Measurements from ENCODE around the gene ARHGEF39.
"Not testable (repeated sequence)": the region's sequence is repeated elsewhere in the genome, so short reads cannot be mapped to it uniquely, and the experiment has no call there.

DNA sequence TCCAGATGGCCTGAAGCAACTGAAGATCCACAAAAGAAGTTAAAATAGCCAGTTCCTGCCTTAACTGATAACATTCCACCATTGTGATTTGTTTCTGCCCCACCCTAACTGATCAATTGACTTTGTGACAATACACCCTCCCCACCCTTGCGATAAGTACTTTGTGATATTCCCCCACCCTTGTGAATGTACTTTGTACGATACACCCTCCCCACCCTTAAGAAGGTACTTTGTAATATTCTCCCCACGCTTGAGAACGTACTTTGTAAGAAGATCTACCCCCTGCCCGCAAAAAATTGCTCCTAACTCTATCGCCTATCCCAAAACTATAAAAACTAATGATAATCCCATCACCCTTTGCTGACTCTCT is 28.1 kb downstream of the ARHGEF39 start:
- TF ChIP-seq, protein P1, sequence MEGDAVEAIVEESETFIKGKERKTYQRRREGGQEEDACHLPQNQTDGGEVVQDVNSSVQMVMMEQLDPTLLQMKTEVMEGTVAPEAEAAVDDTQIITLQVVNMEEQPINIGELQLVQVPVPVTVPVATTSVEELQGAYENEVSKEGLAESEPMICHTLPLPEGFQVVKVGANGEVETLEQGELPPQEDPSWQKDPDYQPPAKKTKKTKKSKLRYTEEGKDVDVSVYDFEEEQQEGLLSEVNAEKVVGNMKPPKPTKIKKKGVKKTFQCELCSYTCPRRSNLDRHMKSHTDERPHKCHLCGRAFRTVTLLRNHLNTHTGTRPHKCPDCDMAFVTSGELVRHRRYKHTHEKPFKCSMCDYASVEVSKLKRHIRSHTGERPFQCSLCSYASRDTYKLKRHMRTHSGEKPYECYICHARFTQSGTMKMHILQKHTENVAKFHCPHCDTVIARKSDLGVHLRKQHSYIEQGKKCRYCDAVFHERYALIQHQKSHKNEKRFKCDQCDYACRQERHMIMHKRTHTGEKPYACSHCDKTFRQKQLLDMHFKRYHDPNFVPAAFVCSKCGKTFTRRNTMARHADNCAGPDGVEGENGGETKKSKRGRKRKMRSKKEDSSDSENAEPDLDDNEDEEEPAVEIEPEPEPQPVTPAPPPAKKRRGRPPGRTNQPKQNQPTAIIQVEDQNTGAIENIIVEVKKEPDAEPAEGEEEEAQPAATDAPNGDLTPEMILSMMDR (optimal IDR thresholded peaks at IDR 0.05 in 1 of 3, IDR thresholded peaks at IDR 0.05 in 1 of 3, conservative IDR thresholded peaks at IDR 0.05 in 1 of 3; ENCODE audit: extremely low read depth in 1 of 3, insufficient read depth in 2 of 3, low read length in 3 of 3) = not testable (repeated sequence)
- not testable (repeated sequence) for TF ChIP-seq EZH2 (IDR thresholded peaks at IDR 0.05; ENCODE audit: low read length)
